Head of caudate nucleus (tissue), 42 donors: Measurements from ENCODE around the gene KIZ.

ENCODE experiments used
- DNase-seq, 42 donors: peaks; one replicate each; pipeline versions ENCODE4 v3.0.0 to v3.0.0-alpha.2; 2020 to 2021; ENCODE audit warnings: mixed read lengths in 7 of 42
- intact Hi-C: fragments of 100-400 bp; cut with DNase I; formaldehyde crosslinking; loops from one replicate; pipeline ENCODE4 v1.15.0; 2022

The KIZ gene

DNA sequence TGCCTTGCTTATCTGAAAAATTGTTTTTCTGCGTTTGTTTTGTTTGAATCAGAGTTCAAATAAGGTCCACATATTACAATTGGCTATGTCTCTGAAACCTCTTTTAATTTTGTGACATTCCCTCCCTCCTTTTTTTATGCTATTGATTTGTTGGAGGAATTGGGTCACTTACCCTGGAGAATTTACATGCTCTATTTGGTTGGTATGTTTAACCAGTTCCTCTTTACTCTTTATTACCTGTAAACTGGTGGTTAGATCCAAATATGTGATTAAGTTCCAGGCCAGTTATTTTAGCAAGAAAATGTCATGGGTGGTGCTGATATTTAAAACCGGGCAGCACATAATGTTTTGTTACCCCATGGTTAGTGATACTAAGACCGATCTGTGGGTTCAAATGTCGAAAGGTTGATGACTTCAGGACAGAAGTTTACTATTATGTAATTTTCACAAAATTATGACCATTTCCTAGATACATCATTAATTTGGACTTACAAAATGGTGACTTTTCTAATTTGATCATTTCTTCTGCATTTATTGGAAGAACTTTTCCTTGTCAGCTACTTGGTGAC lies 77.3 kb downstream of the KIZ start:
- intact Hi-C loops: no loop called here
- DNase-seq: no peak

DNA sequence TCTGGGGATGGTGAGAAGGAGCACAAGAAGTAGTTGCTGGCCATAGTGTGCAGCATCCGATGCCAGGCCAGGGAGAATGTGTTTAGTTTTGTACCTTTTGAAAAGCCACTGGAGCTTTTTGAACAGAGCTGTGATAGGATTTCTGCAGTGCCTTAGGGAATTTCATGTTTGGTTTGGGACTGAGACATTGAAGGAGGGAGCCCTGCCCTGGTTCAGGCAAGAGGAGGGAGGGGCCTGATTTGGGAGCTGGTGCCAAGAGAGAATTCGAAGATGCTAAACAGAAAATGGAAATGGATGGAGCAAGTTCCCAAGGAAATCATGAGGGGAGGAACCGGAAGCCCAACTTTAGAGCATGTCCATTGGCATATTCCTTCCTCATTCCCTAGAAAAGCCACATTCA lies 80.7 kb downstream of the KIZ start:
- intact Hi-C loops: no loop called here
- DNase-seq: no peak

DNA sequence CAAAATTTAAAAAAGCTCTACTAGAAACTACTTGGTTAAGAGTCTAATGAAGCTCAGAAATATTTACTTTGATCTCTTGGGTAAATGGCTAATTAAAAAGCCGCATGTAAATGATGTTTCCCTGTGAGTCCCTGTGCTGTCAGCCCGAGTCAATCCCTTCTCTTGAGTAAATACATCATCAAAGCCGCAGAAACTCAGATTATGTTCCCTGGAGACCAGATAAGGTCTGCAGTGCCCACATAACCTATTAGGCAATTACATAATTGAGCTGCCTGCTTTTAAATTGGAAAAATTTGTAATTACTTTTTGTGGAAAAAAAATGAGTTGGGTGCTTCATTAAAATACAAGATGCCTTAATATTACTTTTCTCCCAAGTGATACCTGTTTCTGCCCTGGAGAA lies 83.1 kb downstream of the KIZ start:
- no peak for DNase-seq
- intact Hi-C loops: no loop called here

- no peak for DNase-seq
- intact Hi-C loops: no loop called here
These were observed 83.8 kb downstream of the KIZ start for GRCh38 chr20:21209668-21210067.

GRCh38 chr20:21213691-21214090 lies 87.8 kb downstream of the KIZ start:
- intact Hi-C loops: no loop called here
- DNase-seq: no peak

DNA sequence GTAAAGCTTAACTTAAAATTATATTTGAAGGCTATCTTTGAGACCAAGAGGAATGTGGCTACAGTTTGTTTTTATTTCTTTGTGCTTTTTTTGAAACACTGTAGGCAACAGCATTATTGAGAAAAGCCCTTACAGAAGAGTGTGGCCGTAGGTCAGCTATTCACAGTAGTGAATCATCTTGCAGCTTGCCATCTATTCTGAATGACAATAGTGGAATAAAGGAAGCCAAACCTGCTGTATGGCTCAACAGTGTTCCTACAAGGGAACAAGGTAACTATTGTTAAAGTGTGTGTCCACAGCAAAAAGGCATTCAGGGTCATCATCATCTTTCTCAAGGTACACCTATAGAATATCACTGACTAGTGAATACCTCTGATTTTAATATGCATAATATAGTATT lies 88.5 kb downstream of the KIZ start:
- intact Hi-C loops: no loop called here
- DNase-seq: no peak

DNA sequence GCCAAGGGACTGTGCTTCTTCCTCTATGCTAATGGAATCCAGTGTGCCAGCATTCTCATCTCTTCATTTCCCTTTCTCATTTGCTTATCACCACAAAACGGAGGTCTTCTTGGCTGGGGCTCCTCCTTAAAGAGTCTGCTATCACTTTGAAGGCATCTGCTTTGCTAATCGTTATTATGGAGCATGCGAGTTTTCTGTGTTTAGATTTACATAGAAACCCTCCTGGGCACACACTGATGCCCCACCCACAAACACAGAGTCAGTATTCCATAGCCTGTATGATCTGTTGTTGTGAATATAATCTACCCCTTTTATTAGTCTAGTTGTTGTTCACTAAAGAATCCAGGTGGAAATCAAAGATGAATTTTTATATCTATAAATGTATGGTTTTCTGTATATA lies 93.8 kb downstream of the KIZ start:
- DNase-seq: no peak
- intact Hi-C loops: no loop called here

DNA sequence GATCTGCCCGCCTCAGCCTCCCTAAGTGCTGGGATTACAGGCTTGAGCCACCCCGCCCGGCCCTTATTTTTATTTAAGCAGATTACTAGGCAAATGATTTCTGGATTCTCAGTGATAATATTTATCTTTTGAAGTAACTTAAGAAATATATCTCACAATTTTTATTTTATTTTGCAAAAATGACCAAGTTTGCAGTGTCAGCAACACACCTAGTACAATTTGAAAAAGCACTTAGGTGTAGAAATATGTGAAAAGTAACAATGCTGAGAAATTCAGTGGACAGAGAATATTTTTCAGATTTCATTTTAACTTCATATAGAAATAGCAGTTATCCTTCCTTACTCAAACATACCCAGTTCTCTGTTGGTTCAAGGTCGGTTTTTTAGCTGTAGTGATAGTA lies 98.3 kb downstream of the KIZ start:
- intact Hi-C loops: no loop called here
- no peak for DNase-seq

DNA sequence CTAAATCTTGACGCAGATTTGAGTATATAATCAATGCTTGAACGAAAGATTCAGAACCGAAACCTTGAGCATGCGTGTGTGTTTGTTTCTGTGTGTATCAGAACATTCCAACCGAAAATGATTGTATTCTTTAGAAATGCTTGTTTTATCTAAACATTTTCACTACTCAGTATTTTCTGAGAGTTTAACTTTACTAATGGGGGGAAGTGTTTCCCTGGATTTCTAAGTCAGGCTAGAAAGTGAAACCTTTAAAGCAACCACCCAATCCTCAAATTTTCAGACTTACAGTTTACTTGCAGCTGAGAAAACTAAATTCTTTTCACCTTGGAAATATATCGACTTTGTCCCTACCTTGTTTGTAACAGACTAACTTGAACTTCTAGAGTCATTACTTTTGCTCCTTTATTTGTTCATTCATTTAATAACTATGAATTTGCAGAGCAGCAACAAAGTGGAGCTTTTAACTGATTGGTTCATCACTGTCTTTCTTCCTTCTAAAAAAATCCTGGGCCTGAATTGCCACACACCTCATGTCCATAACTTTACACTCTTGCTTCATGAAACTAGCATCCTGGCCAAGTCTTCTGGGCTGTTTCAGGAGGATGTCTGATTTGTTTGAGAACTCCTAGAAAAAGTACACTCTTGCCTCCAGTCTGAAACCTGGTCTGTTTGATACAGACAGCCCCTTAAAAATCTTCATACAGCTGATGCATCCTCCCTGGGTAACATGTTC lies 99.5 kb downstream of the KIZ start:
- no peak for DNase-seq
- intact Hi-C loops: no loop called here

DNA sequence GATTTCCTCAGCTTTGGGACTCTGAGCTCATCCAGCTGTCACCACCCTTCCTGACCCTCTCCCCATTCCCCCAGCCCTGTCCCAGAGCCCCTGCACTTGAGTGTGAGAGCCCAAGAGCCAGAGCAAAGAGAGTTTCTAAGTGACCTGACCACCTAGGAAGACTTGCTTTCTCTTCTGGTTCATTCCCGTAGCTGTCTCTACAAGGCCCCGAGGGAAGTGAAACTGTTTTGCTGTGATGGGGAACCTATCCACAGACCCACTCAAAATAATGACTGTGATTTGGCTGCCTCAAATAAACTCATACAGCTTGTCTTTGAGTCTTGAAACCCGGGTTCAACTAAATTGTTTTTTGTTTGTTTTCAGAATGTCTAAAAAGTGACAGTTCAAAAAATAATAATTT lies 102.6 kb downstream of the KIZ start:
- DNase-seq: peak in 1 of 42 donors; percentile 30
- intact Hi-C loops: no loop called here

GRCh38 chr20:21229163-21229562 lies 103.3 kb downstream of the KIZ start:
- intact Hi-C loops: no loop called here
- DNase-seq: peak in 1 of 42 donors; percentile 32

DNA sequence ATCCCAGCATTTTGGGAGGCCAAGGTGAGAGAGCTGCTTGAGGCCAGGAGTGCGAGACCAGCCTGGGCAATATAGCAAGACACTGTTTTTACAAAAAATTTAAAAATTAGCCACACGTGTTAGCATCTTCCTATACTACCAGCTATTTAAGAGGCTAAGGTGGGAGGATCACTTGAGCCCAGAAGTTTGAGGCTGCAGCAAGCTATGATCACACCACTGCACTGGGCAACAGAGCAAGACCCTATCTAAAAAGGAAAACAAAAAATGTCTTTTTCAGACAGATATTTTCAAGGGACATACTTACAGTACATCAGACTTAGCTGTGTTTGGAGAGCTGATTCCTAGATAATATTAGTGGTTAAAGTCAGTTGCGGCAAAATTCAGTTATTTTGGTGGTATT lies 104.3 kb downstream of the KIZ start:
- DNase-seq: peak in 1 of 42 donors; percentile 17
- intact Hi-C loops: loop anchor here (5.0 to 10.0 kb wide), 2 partner anchors 105 to 387 kb away; partner anchors contain the start of gene KIZ

- intact Hi-C loops: loop anchor here (5.0 to 10.0 kb wide), 2 partner anchors 106 to 387 kb away; partner anchors contain the start of gene KIZ
- peak in 1 of 42 donors; percentile 13 for DNase-seq
These were observed 104.8 kb downstream of the KIZ start for GRCh38 chr20:21230686-21231085.

- intact Hi-C loops: loop anchor here (5.0 to 10.0 kb wide), 2 partner anchors 108 to 385 kb away; partner anchors contain the start of gene KIZ
- peak in 1 of 42 donors; percentile 34 for DNase-seq
These were observed 106.8 kb downstream of the KIZ start for GRCh38 chr20:21232546-21233280.

DNA sequence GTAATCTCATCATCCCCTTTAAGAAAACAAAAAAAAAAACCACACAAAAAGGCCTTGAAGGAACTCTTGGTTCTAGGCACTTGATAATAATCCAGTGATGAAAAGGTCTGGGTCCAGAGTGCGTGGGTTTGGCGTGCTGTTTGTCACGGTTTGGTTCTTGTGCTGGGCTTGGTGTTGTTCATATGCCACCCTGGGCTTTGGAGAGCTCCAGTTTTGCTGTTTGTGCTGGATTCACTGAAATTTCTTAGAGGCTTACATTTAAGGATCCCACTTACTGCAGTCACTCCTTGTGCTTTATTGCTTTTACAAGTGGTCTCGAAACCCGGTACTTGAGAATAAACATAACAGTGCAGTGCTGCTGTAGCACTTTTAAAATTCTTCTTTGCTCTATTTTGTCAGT lies 108.4 kb downstream of the KIZ start:
- intact Hi-C loops: loop anchor here (5.0 to 10.0 kb wide), 2 partner anchors 110 to 383 kb away; partner anchors contain the start of gene KIZ
- DNase-seq: peak in 4 of 42 donors; percentile 5 to 40 (median 26)

DNA sequence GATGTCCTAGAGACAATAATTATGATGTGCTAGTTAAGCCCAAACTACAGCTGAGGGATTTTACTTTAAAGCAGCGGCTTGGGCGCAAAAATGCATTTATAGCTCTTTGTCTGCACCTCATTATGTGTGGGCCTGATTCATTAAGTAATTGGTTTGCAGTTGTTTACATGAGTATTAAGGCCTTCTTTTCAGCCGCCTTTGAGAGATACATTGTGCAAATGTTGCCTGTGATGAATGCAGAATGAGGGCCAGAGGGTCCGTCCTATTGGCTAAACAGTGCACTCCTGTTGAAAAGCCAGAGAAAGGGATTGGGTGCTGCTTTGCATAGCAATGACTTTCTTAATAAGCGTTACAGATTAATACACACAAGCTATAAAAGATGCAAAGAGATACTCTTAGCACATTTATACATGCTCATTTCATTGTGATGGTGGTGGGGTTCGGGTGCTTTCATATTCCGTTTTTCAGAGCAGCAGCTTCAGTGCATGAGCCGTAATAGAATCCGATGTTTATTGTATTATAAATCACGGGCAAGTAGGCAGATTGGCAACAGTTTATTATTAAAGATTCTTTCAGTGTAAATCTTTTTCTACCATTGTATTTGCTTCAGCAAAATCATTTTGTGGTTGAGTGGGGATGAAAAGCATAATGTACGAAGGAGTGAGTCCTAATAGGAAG lies 109.1 kb downstream of the KIZ start:
- DNase-seq: peak in 38 of 42 donors; percentile 21 to 84 (median 62)
- intact Hi-C loops: loop anchor here (1.0 to 10.0 kb wide), 6 partner anchors 67 to 398 kb away; partner anchors contain the start of genes KIZ and XRN2

DNA sequence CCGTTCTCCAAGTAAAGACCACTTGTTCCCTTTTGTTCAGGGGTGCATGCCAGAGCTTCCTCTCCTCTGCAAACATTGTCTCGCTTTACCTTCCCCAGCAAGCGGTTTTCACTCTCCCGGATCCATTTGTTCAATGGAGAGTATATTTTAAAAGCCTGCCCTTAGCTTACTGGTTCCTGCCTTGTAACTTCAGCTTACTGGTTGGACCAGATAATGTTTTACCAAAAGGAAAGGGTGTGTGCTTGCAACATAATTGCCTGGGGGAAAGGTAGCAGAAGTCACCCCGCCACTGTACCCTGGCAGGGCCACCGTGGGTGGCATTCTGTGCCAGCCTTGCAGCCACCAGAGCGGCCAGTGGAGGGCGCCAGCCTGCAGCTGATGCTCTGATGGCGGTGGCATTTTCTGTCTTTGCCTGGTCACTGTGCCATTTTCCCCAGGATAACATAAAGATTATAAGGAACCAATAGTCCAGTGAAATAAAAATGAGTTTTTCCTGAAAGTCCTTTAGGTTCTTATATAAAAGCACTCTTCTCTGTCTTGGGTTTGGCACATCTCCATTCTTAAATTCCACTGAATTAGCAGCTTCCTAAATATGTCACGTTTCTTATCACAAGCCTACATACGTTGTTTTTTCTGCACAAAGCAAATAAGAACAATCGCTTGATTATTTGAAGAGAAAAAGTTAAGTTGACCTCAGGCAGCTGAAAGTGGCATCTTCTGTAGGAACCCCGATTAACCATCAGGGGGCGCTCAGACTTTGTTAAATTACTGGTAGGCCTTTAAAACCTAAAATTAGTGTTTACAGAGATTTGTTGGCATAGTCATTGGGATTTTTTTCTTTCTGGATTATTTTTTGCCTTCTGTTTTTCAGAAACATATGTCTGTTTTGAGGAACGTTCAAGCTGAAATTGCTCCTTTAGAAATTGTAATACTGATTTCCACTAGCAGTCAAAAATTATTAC lies 109.9 kb downstream of the KIZ start:
- peak; percentile 64 to 94 (median 87) for DNase-seq

More for the DNA sequence above, 109.9 kb downstream of the KIZ start:
- intact Hi-C loops: loop anchor here (1.0 to 10.0 kb wide), 5 partner anchors 67 to 398 kb away; partner anchors contain the start of genes KIZ and XRN2
